Fibroblast of skin of abdomen (primary cell): ENCODE measurements around the gene ELF4. TPM values are rescaled to one million over a fixed set of nuclear protein-coding genes. Genes with fewer than 3 reads are reported as not detected.

ENCODE experiments used
- DNase-seq: peaks from one replicate; pipeline ENCODE4 v3.0.0-alpha.2; 2013
- polyA plus RNA-seq, 2 experiments: library from polyadenylated mRNA; unstranded; fragments of 120-200 nt; gene quantifications; one replicate each; pipeline ENCODE4 v1.2.1, GENCODE V29; 2013; ENCODE audit not compliant: insufficient read length in 2 of 2

Gene ELF4
- polyA plus RNA-seq (2013, experiment 1 of 2; ENCODE audit: insufficient read length), result 28.3 TPM
- polyA plus RNA-seq (2013, experiment 2 of 2; ENCODE audit: insufficient read length), result 27.4 TPM

- peak; percentile 72 for DNase-seq
These were observed at the start of gene ELF4 for GRCh38 chrX:130110379-130111219. ELF4 (minus strand) TSS chrX:130110497; CDS start chrX:130081330, 29,167 bp downstream.

GRCh38 chrX:130159776-130160175 lies 49.5 kb upstream of the ELF4 start:
- DNase-seq, result no peak

- DNase-seq, result no peak
These were observed 48.0 kb upstream of the ELF4 start for GRCh38 chrX:130158311-130158710.

GRCh38 chrX:130155564-130155963 lies 45.3 kb upstream of the ELF4 start:
- DNase-seq, result no peak

GRCh38 chrX:130147631-130148030 lies 37.3 kb upstream of the ELF4 start:
- DNase-seq, result no peak

- no peak for DNase-seq
These were observed 34.8 kb upstream of the ELF4 start for GRCh38 chrX:130145123-130145522.

- DNase-seq, result peak; percentile 40
These were observed 34.2 kb upstream of the ELF4 start for GRCh38 chrX:130144509-130144908.

GRCh38 chrX:130139474-130140201 lies 29.3 kb upstream of the ELF4 start:
- no peak for DNase-seq

GRCh38 chrX:130136961-130137360 lies 26.7 kb upstream of the ELF4 start:
- DNase-seq, result no peak

- no peak for DNase-seq
These were observed 26.2 kb upstream of the ELF4 start for GRCh38 chrX:130136496-130136895.

- no peak for DNase-seq
These were observed 20.7 kb upstream of the ELF4 start for GRCh38 chrX:130130990-130131389.

GRCh38 chrX:130125091-130125874 lies 15.0 kb upstream of the ELF4 start:
- DNase-seq, result no peak

- no peak for DNase-seq
These were observed 14.3 kb upstream of the ELF4 start for GRCh38 chrX:130124577-130124976.

- no peak for DNase-seq
These were observed 11.2 kb upstream of the ELF4 start for GRCh38 chrX:130121505-130121800.

GRCh38 chrX:130120746-130121504 lies 10.6 kb upstream of the ELF4 start:
- DNase-seq, result peak; percentile 78

- no peak for DNase-seq
These were observed 10.0 kb upstream of the ELF4 start for GRCh38 chrX:130120321-130120731.

GRCh38 chrX:130119312-130119898 lies 9.1 kb upstream of the ELF4 start:
- no peak for DNase-seq

- DNase-seq, result peak; percentile 83
These were observed 8.4 kb upstream of the ELF4 start for GRCh38 chrX:130118441-130119311.

- DNase-seq, result no peak
These were observed 6.9 kb upstream of the ELF4 start for GRCh38 chrX:130117166-130117565.

GRCh38 chrX:130115119-130115885 lies 5.0 kb upstream of the ELF4 start:
- peak; percentile 19 for DNase-seq
